Measurements from ENCODE around the gene DGKQ. TPM values are rescaled to one million over a fixed set of nuclear protein-coding genes. Genes with fewer than 3 reads are reported as not detected.
A peak's percentile ranks its signal among the peaks of the same experiment; 100 is the strongest.

Gene DGKQ
- total and polyA plus RNA-seq, 2 of the 13 experiments (the other 11 are each of a cell fraction or from before 2014, with no cell fraction given) = 4.5 to 7.2 TPM

DNA sequence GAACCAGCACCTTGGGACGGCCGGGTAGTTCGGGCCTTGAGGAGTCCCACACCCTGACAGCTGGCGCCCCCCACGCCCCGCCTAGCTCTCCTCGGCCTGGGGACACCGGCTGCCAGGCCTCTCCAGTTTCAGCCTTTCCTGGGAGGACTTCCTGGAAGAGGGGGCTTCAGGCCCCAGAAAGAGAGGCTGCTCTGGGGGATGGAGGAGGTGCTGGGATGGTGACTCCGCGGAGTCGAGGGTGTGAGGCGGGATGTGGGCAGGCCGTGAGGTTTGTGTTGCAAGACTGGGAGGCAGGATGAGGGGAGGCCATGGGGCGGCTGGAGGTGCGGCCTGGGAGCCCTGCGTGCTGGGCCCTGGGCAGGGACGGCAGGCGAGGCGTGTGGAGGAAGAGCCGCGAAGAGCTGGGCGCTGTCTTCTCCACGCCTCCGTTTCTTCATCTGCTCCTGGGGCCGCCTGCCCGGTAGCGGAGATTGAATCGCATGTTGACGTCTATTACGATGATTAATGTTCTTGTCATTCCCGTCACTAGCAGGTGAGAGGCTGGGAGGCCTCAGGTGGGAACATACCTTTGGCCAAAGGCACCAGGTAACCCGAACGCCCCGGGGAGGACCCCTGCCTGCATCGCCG, 37.1 kb upstream of the DGKQ start (continued):
- 0 out of 2 replicates have a peak, but pooled peaks have one; percentile 59 for TF ChIP-seq MYPOP (CRISPR knock-in tag; IDR thresholded peaks at IDR 0.05)
- TF ChIP-seq ZNF501 (CRISPR knock-in tag; IDR thresholded peaks at IDR 0.05) = peak; percentile 49; the same call in 1 of the 2 replicates
- TF ChIP-seq ZFY (CRISPR knock-in tag; IDR thresholded peaks at IDR 0.05) = peak; percentile 35; the same call in 1 of the 2 replicates
- 0 out of 2 replicates have a peak, but pooled peaks have one; percentile 45 for TF ChIP-seq RFXAP (CRISPR knock-in tag; IDR thresholded peaks at IDR 0.05; ENCODE audit: borderline replicate concordance)
- TF ChIP-seq, protein P1, sequence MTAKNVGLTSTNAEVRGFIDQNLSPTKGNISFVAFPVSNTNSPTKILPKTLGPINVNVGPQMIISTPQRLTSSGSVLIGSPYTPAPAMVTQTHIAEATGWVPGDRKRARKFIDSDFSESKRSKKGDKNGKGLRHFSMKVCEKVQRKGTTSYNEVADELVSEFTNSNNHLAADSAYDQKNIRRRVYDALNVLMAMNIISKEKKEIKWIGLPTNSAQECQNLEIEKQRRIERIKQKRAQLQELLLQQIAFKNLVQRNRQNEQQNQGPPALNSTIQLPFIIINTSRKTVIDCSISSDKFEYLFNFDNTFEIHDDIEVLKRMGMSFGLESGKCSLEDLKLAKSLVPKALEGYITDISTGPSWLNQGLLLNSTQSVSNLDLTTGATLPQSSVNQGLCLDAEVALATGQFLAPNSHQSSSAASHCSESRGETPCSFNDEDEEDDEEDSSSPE (CRISPR knock-in tag; IDR thresholded peaks at IDR 0.05) = peak; percentile 11; the same call in 1 of the 2 replicates
- no peak for TF ChIP-seq TBX3 (IDR thresholded peaks at IDR 0.05; ENCODE audit: borderline replicate concordance)
- 0 out of 2 replicates have a peak, but pooled peaks have one; percentile 9 for TF ChIP-seq CTCF (CRISPR knock-in tag; IDR thresholded peaks at IDR 0.05)
- TF ChIP-seq ZMYM3 (CRISPR knock-in tag; IDR thresholded peaks at IDR 0.05) = 0 out of 2 replicates have a peak, but pooled peaks have one; percentile 25
- TF ChIP-seq ZBTB2 (CRISPR knock-in tag; IDR thresholded peaks at IDR 0.05; ENCODE audit: low read depth) = 0 out of 2 replicates have a peak, but pooled peaks have one; percentile 5
- peak; percentile 70; the same call in 1 of the 2 replicates for TF ChIP-seq ARHGAP35 (CRISPR knock-in tag; IDR thresholded peaks at IDR 0.05; ENCODE audit: borderline replicate concordance)
- TF ChIP-seq, protein P2, sequence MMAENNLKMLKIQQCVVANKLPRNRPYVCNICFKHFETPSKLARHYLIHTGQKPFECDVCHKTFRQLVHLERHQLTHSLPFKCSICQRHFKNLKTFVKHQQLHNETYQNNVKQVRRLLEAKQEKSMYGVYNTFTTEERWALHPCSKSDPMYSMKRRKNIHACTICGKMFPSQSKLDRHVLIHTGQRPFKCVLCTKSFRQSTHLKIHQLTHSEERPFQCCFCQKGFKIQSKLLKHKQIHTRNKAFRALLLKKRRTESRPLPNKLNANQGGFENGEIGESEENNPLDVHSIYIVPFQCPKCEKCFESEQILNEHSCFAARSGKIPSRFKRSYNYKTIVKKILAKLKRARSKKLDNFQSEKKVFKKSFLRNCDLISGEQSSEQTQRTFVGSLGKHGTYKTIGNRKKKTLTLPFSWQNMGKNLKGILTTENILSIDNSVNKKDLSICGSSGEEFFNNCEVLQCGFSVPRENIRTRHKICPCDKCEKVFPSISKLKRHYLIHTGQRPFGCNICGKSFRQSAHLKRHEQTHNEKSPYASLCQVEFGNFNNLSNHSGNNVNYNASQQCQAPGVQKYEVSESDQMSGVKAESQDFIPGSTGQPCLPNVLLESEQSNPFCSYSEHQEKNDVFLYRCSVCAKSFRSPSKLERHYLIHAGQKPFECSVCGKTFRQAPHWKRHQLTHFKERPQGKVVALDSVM (CRISPR knock-in tag; IDR thresholded peaks at IDR 0.05) = 0 out of 2 replicates have a peak, but pooled peaks have one; percentile 57
- TF ChIP-seq SCMH1 (CRISPR knock-in tag; IDR thresholded peaks at IDR 0.05; ENCODE audit: borderline replicate concordance) = no peak
- TF ChIP-seq CBFB (CRISPR knock-in tag; IDR thresholded peaks at IDR 0.05) = no peak
- TF ChIP-seq ZNF12 (CRISPR knock-in tag; IDR thresholded peaks at IDR 0.05) = no peak
- no peak; the same call in 1 of the 2 replicates for TF ChIP-seq GABPB1 (CRISPR knock-in tag; IDR thresholded peaks at IDR 0.05)
- TF ChIP-seq ZNF18 (CRISPR knock-in tag; IDR thresholded peaks at IDR 0.05; ENCODE audit: insufficient replicate concordance) = peak; percentile 19
- TF ChIP-seq HOXA5 (CRISPR knock-in tag; IDR thresholded peaks at IDR 0.05) = peak; percentile 38
- TF ChIP-seq GABPA (IDR thresholded peaks at IDR 0.05; ENCODE audit: low read depth, low read length) = no peak
- TF ChIP-seq GABPA (CRISPR knock-in tag; IDR thresholded peaks at IDR 0.05; ENCODE audit: low read depth) = no peak
